Naive thymus-derived CD8-positive, alpha-beta T cell (primary cell): ENCODE results near the gene ZNF3. TPM values are rescaled to one million over a fixed set of nuclear protein-coding genes. Genes with fewer than 3 reads are reported as not detected.

Experiments used
- ATAC-seq, 2 donors: fragments of 150-1000 bp; cut with Tn5 transposase in 1 of 2; sonication (Bioruptor Pico), chemical (Tn5 transposase) in 1 of 2; 1 replicate in 1 of 2; 2 replicates in 1 of 2; pipeline ENCODE4 v1.10.0; 2021; ENCODE audit warnings: mild to moderate bottlenecking in 2 of 2, moderate library complexity in 2 of 2
- POLR2A ChIA-PET: fragments of 350-600 bp; sonication (Branson Sonifier 250); formaldehyde crosslinking; loops from one replicate; lab custom pipeline; 2021; ENCODE audit warnings: antibody characterized with exemption; lab: Charles Lee
- DNase-seq, 10 donors: peaks; one replicate each; pipeline versions ENCODE4 v3.0.0 to v3.0.0-alpha.2; 2020 to 2022
- H3K27ac Mint-ChIP-seq, 10 donors: one replicate each; pipeline ENCODE4 v1.8.0; 2020 to 2022; ENCODE audit warnings: mild to moderate bottlenecking in 10 of 10, mixed read lengths in 10 of 10, moderate library complexity in 4 of 10, inconsistent platforms in 1 of 10
- H3K27me3 Mint-ChIP-seq, 5 donors: one replicate each; pipeline ENCODE4 v1.8.0; 2021 to 2022; ENCODE audit warnings: mixed read lengths in 5 of 5
- H3K36me3 Mint-ChIP-seq, 3 donors: one replicate each; pipeline ENCODE4 v1.8.0; 2020 to 2022; ENCODE audit warnings: mixed read lengths in 3 of 3, mild to moderate bottlenecking in 2 of 3, inconsistent platforms in 1 of 3
- H3K4me1 Mint-ChIP-seq, 4 donors: one replicate each; pipeline ENCODE4 v1.8.0; 2021 to 2022; ENCODE audit warnings: mixed read lengths in 4 of 4
- H3K4me3 Mint-ChIP-seq, 10 donors: one replicate each; pipeline ENCODE4 v1.8.0; 2020 to 2022; ENCODE audit warnings: mild to moderate bottlenecking in 10 of 10, mixed read lengths in 10 of 10, moderate library complexity in 6 of 10, inconsistent platforms in 1 of 10
- H3K9me3 Mint-ChIP-seq, 9 donors: one replicate each; pipeline ENCODE4 v1.8.0; 2020 to 2022; ENCODE audit warnings: mixed read lengths in 9 of 9, mild to moderate bottlenecking in 3 of 9, inconsistent platforms in 1 of 9, moderate library complexity in 1 of 9
- polyA plus RNA-seq, 3 donors: library from polyadenylated mRNA; unstranded; fragments of 300-500 nt; fragmentation: Illumina TruSeq; gene quantifications; one replicate each; pipeline ENCODE4 v1.2.3, GENCODE V29; 2021
- total RNA-seq, 8 experiments: library from RNA in 2 of 8; stranded (reverse) in 2 of 8; gene quantifications; one replicate each; pipeline ENCODE4 v1.2.3 and lab custom pipeline; 2021 to 2026

Gene ZNF3
- total and polyA plus RNA-seq, 5 experiments from 2014 or later: 17.4 to 48.8 (median 28.4) TPM

GRCh38 chr7:100085515-100085914 lies 4.0 kb upstream of the ZNF3 start:
- ATAC-seq (no peak), DNase-seq (no peak)
- H3K27ac Mint-ChIP-seq: peak overlapping the region in 2 of 10 donors; percentile 44 to 62
- H3K27me3 Mint-ChIP-seq: no peaks in the 10 kb centered on the region
- H3K9me3 Mint-ChIP-seq: no peaks in the 10 kb centered on the region
- peak overlapping the region in 1 of 10 donors; percentile 26 for H3K4me3 Mint-ChIP-seq
- H3K4me1 Mint-ChIP-seq: peaks cover 20 to 47% (median 41%) of the 10 kb centered on the region in 4 donors
- peaks cover 0 to 8% (median 0%) of the 10 kb centered on the region in 3 donors for H3K36me3 Mint-ChIP-seq
- POLR2A ChIA-PET: interaction anchor here (1.1 to 4.5 kb wide), 2 partner anchors 15 to 40 kb away, joined by 3 to 39 read pairs; partner anchors contain the start of genes AP4M1 and MCM7

GRCh38 chr7:100082978-100083377 lies 1.5 kb upstream of the ZNF3 start:
- POLR2A ChIA-PET: interaction anchor here (0.7 to 4.5 kb wide), 10 partner anchors 8 to 769 kb away, joined by 3 to 39 read pairs (median 6); partner anchors contain the start of genes AP4M1, MCM7, MEPCE and ZCWPW1
- Mint-ChIP-seq H3K4me3 (peak overlapping the region; percentile 86 to 95 (median 92)), H3K36me3 (peaks cover 0 to 22% (median 4%) of the 10 kb centered on the region in 3 donors), H3K4me1 (peaks cover 17 to 44% (median 43%) of the 10 kb centered on the region in 4 donors), H3K27ac (peak overlapping the region; percentile 59 to 96 (median 92)), H3K27me3 (no peaks in the 10 kb centered on the region), H3K9me3 (no peaks in the 10 kb centered on the region)
- no peak for DNase-seq
- ATAC-seq: no peak

GRCh38 chr7:100080907-100081534 lies 502 bp downstream of the ZNF3 start:
- DNase-seq (peak in 1 of 10 donors; percentile 6), ATAC-seq (peak in 1 of 2 donors; percentile 26)
- Mint-ChIP-seq H3K9me3 (no peaks in the 10 kb centered on the region), H3K27me3 (no peaks in the 10 kb centered on the region), H3K4me1 (peaks cover 17 to 43% (median 38%) of the 10 kb centered on the region in 4 donors), H3K36me3 (peaks cover 0 to 37% (median 14%) of the 10 kb centered on the region in 3 donors), H3K27ac (peak overlapping the region; percentile 75 to 94 (median 90)), H3K4me3 (peak overlapping the region; percentile 86 to 95 (median 92))
- POLR2A ChIA-PET: interaction anchor here (0.7 to 2.2 kb wide), 8 partner anchors 9 to 348 kb away, joined by 3 to 8 read pairs (median 4); partner anchors contain the start of genes MCM7, MEPCE, TRIM4 and ZCWPW1

GRCh38 chr7:100079024-100079560 lies 2.4 kb downstream of the ZNF3 start:
- Mint-ChIP-seq H3K4me3 (peak overlapping the region in 8 of 10 donors; percentile 16 to 92 (median 40)), H3K4me1 (peaks cover 22 to 43% (median 38%) of the 10 kb centered on the region in 4 donors), H3K27me3 (no peaks in the 10 kb centered on the region), H3K27ac (peak overlapping the region in 5 of 10 donors; percentile 3 to 76 (median 65)), H3K36me3 (peaks cover 0 to 56% (median 31%) of the 10 kb centered on the region in 3 donors), H3K9me3 (no peaks in the 10 kb centered on the region)
- no peak for DNase-seq
- POLR2A ChIA-PET: interaction anchor here (0.7 to 2.2 kb wide), 3 partner anchors 10 to 75 kb away, joined by 3 to 8 read pairs (median 3); partner anchors contain the start of genes COPS6 and ZKSCAN1
- no peak for ATAC-seq

GRCh38 chr7:100077205-100077604 lies 4.3 kb downstream of the ZNF3 start:
- H3K36me3 Mint-ChIP-seq: peaks cover 4 to 75% (median 48%) of the 10 kb centered on the region in 3 donors
- POLR2A ChIA-PET: no interaction called here
- H3K9me3 Mint-ChIP-seq: peaks cover 0 to 13% (median 8%) of the 10 kb centered on the region in 9 donors
- no peaks in the 10 kb centered on the region for H3K27me3 Mint-ChIP-seq
- ATAC-seq (no peak), DNase-seq (no peak)
- H3K4me3 Mint-ChIP-seq: no peak overlapping the region
- H3K4me1 Mint-ChIP-seq: peaks cover 16 to 33% (median 28%) of the 10 kb centered on the region in 4 donors
- H3K27ac Mint-ChIP-seq: peak overlapping the region in 1 of 10 donors; percentile 56

- POLR2A ChIA-PET: interaction anchor here (0.5 to 1.1 kb wide), 3 partner anchors 16 to 362 kb away, joined by 3 read pairs; no protein-coding TSS in a partner anchor
- peak overlapping the region in 2 of 10 donors; percentile 55 to 69 for H3K27ac Mint-ChIP-seq
- H3K4me1 Mint-ChIP-seq: peaks cover 12 to 21% (median 15%) of the 10 kb centered on the region in 4 donors
- H3K27me3 Mint-ChIP-seq: no peaks in the 10 kb centered on the region
- peaks cover 22 to 93% (median 66%) of the 10 kb centered on the region in 3 donors for H3K36me3 Mint-ChIP-seq
- no peak overlapping the region for H3K4me3 Mint-ChIP-seq
- DNase-seq (no peak), ATAC-seq (no peak)
- H3K9me3 Mint-ChIP-seq: peaks cover 0 to 31% (median 18%) of the 10 kb centered on the region in 9 donors
Measured at GRCh38 chr7:100075418-100075817, 6.1 kb downstream of the ZNF3 start.

- POLR2A ChIA-PET: interaction anchor here (1.0 to 1.1 kb wide), 2 partner anchors 16 to 37 kb away, joined by 3 read pairs; no protein-coding TSS in a partner anchor
- ATAC-seq: no peak
Measured at GRCh38 chr7:100074841-100075240, 6.7 kb downstream of the ZNF3 start.

GRCh38 chr7:100072462-100072861 lies 9.1 kb downstream of the ZNF3 start:
- POLR2A ChIA-PET: interaction anchor here (1.3 kb wide), 1 partner anchor 8 kb away, joined by 5 read pairs; no protein-coding TSS in a partner anchor
- H3K4me3 Mint-ChIP-seq: no peak overlapping the region
- H3K27me3 Mint-ChIP-seq: no peaks in the 10 kb centered on the region
- H3K9me3 Mint-ChIP-seq: peaks cover 0 to 36% (median 18%) of the 10 kb centered on the region in 9 donors
- ATAC-seq: no peak
- H3K36me3 Mint-ChIP-seq: peaks cover 28 to 81% (median 71%) of the 10 kb centered on the region in 3 donors
- H3K27ac Mint-ChIP-seq: no peak overlapping the region
- H3K4me1 Mint-ChIP-seq: peaks cover 0 to 5% (median 1%) of the 10 kb centered on the region in 4 donors
- no peak for DNase-seq

More at GRCh38 chr7:100074841-100075240, 6.7 kb downstream of the ZNF3 start:
- H3K4me1 Mint-ChIP-seq: peaks cover 9 to 16% (median 9%) of the 10 kb centered on the region in 4 donors
- H3K27ac Mint-ChIP-seq: no peak overlapping the region
- no peaks in the 10 kb centered on the region for H3K27me3 Mint-ChIP-seq
- H3K9me3 Mint-ChIP-seq: peaks cover 0 to 35% (median 18%) of the 10 kb centered on the region in 9 donors
- peaks cover 28 to 94% (median 72%) of the 10 kb centered on the region in 3 donors for H3K36me3 Mint-ChIP-seq
- no peak for DNase-seq
- H3K4me3 Mint-ChIP-seq: no peak overlapping the region

GRCh38 chr7:100071018-100071723 lies 10.4 kb downstream of the ZNF3 start:
- no peak for ATAC-seq
- H3K27ac Mint-ChIP-seq: peak overlapping the region in 1 of 10 donors; percentile 7
- H3K4me1 Mint-ChIP-seq: peaks cover 0 to 5% (median 0%) of the 10 kb centered on the region in 4 donors

GRCh38 chr7:100069991-100070390 lies 11.5 kb downstream of the ZNF3 start:
- peaks cover 0 to 36% (median 18%) of the 10 kb centered on the region in 9 donors for H3K9me3 Mint-ChIP-seq
- H3K27ac Mint-ChIP-seq: no peak overlapping the region
- POLR2A ChIA-PET: interaction anchor here (0.6 to 1.1 kb wide), 3 partner anchors 10 to 446 kb away, joined by 3 to 9 read pairs (median 4); no protein-coding TSS in a partner anchor
- no peaks in the 10 kb centered on the region for H3K4me1 Mint-ChIP-seq
- ATAC-seq (no peak), DNase-seq (no peak)
- no peaks in the 10 kb centered on the region for H3K27me3 Mint-ChIP-seq
- peaks cover 28 to 58% (median 58%) of the 10 kb centered on the region in 3 donors for H3K36me3 Mint-ChIP-seq
- H3K4me3 Mint-ChIP-seq: no peak overlapping the region

More at GRCh38 chr7:100071018-100071723, 10.4 kb downstream of the ZNF3 start:
- H3K4me3 Mint-ChIP-seq: no peak overlapping the region
- no peaks in the 10 kb centered on the region for H3K27me3 Mint-ChIP-seq
- POLR2A ChIA-PET: interaction anchor here (0.6 to 1.3 kb wide), 3 partner anchors 10 to 108 kb away, joined by 3 to 5 read pairs (median 4); no protein-coding TSS in a partner anchor
- H3K9me3 Mint-ChIP-seq: peaks cover 0 to 36% (median 18%) of the 10 kb centered on the region in 9 donors
- DNase-seq: no peak
- H3K36me3 Mint-ChIP-seq: peaks cover 28 to 69% (median 62%) of the 10 kb centered on the region in 3 donors

- POLR2A ChIA-PET: no interaction called here
Measured at GRCh38 chr7:100066953-100067352, 14.6 kb downstream of the ZNF3 start.

More at GRCh38 chr7:100066953-100067352, 14.6 kb downstream of the ZNF3 start:
- DNase-seq (no peak), ATAC-seq (no peak)
- no peaks in the 10 kb centered on the region for H3K4me1 Mint-ChIP-seq
- H3K4me3 Mint-ChIP-seq: no peak overlapping the region
- peaks cover 0 to 23% (median 9%) of the 10 kb centered on the region in 9 donors for H3K9me3 Mint-ChIP-seq
- H3K27ac Mint-ChIP-seq: peak overlapping the region in 2 of 10 donors; percentile 46 to 47
- peaks cover 21 to 41% (median 36%) of the 10 kb centered on the region in 3 donors for H3K36me3 Mint-ChIP-seq
- no peaks in the 10 kb centered on the region for H3K27me3 Mint-ChIP-seq
